ENCODE results near the gene CD99. TPM values are rescaled to one million over a fixed set of nuclear protein-coding genes. Genes with fewer than 3 reads are reported as not detected.

The CD99 gene
- total RNA-seq, 3 donors from 2014 or later (not counting 1 experiment from before 2014, with no cell fraction given) = 312 to 340 (median 333) TPM

GRCh38 chrX:2684256-2684655 lies 6.8 kb upstream of the CD99 start:
- Mint-ChIP-seq H3K4me3 (no peak overlapping the region), H3K36me3 (no peaks in the 10 kb centered on the region), H3K4me1 (no peaks in the 10 kb centered on the region), H3K27me3 (ENCODE audit: low read depth in 2 of 2) (peaks cover 0 to 3% of the 10 kb centered on the region in 2 donors), H3K27ac (no peak overlapping the region), H3K9me3 (no peaks in the 10 kb centered on the region)
- Histone ChIP-seq H3K4me1 (ENCODE audit: control insufficient read depth, insufficient read depth, low read length) (no peaks in the 10 kb centered on the region), H3K27me3 (ENCODE audit: control insufficient read depth, insufficient read depth, low read length) (no peaks in the 10 kb centered on the region), H3K4me3 (ENCODE audit: low read length) (no peak overlapping the region), H3K36me3 (ENCODE audit: control insufficient read depth, insufficient read depth, low read length) (no peaks in the 10 kb centered on the region), H3K9me3 (ENCODE audit: control insufficient read depth, insufficient read depth, low read length) (no peaks in the 10 kb centered on the region), H3K27ac (ENCODE audit: low read length) (no peak overlapping the region)
- ATAC-seq (no peak), DNase-seq (no peak)
- intact Hi-C loops (cut with micrococcal nuclease) = no loop called here
- TF ChIP-seq CTCF (IDR thresholded peaks at IDR 0.05) = no peak
- 96% methylated on average over 1 of the region's 1 CpG for WGBS (ENCODE audit: insufficient coverage)

- Mint-ChIP-seq H3K27me3 (ENCODE audit: low read depth in 2 of 2) (no peaks in the 10 kb centered on the region), H3K36me3 (no peaks in the 10 kb centered on the region), H3K4me3 (no peak overlapping the region), H3K4me1 (no peaks in the 10 kb centered on the region), H3K9me3 (no peaks in the 10 kb centered on the region), H3K27ac (no peak overlapping the region)
- Histone ChIP-seq H3K4me1 (ENCODE audit: control insufficient read depth, insufficient read depth, low read length) (peaks cover 5% of the 10 kb centered on the region), H3K4me3 (ENCODE audit: low read length) (no peak overlapping the region), H3K9me3 (ENCODE audit: control insufficient read depth, insufficient read depth, low read length) (no peaks in the 10 kb centered on the region), H3K27ac (ENCODE audit: low read length) (no peak overlapping the region), H3K27me3 (ENCODE audit: control insufficient read depth, insufficient read depth, low read length) (no peaks in the 10 kb centered on the region), H3K36me3 (ENCODE audit: control insufficient read depth, insufficient read depth, low read length) (no peaks in the 10 kb centered on the region)
- DNase-seq (no peak), ATAC-seq (no peak)
- WGBS (ENCODE audit: insufficient coverage) = 80% methylated on average over 5 of the region's 5 CpGs
- TF ChIP-seq CTCF (IDR thresholded peaks at IDR 0.05) = no peak
- intact Hi-C loops (cut with micrococcal nuclease) = no loop called here
Observed at GRCh38 chrX:2685886-2686285, 5.2 kb upstream of the CD99 start.

- Mint-ChIP-seq H3K27me3 (ENCODE audit: low read depth in 2 of 2) (no peaks in the 10 kb centered on the region), H3K4me3 (peak overlapping the region; percentile 70), H3K27ac (peak overlapping the region; percentile 67 to 88), H3K36me3 (no peaks in the 10 kb centered on the region), H3K4me1 (peaks cover 29 to 32% of the 10 kb centered on the region in 2 donors), H3K9me3 (no peaks in the 10 kb centered on the region)
- Histone ChIP-seq H3K4me1 (ENCODE audit: control insufficient read depth, insufficient read depth, low read length) (peaks cover 36% of the 10 kb centered on the region), H3K9me3 (ENCODE audit: control insufficient read depth, insufficient read depth, low read length) (no peaks in the 10 kb centered on the region), H3K36me3 (ENCODE audit: control insufficient read depth, insufficient read depth, low read length) (no peaks in the 10 kb centered on the region), H3K27me3 (ENCODE audit: control insufficient read depth, insufficient read depth, low read length) (no peaks in the 10 kb centered on the region), H3K4me3 (ENCODE audit: low read length) (no peak overlapping the region), H3K27ac (ENCODE audit: low read length) (no peak overlapping the region)
- WGBS (ENCODE audit: insufficient coverage) = 87% methylated on average over 37 of the region's 37 CpGs
- ATAC-seq (no peak), DNase-seq (no peak)
- TF ChIP-seq CTCF (IDR thresholded peaks at IDR 0.05) = no peak
- intact Hi-C loops (cut with micrococcal nuclease) = loop anchor here (10.0 kb wide), 2 partner anchors 1095 to 1225 kb away; partner anchors contain the start of gene AKAP17A
Observed at GRCh38 chrX:2689773-2690666, 1.1 kb upstream of the CD99 start.

All from natural killer cell (primary cell).